GM21423 (cell line): ENCODE measurements around the gene CCNB1.
A peak's percentile ranks its signal among the peaks of the same experiment; 100 is the strongest.
"Not testable (repeated sequence)": the region's sequence is repeated elsewhere in the genome, so short reads cannot be mapped to it uniquely, and the experiment has no call there.

Experiments
- ATAC-seq: cut with Tn5 transposase; IDR thresholded peaks from one replicate; pipeline ENCODE4 v1.9.1; 2021; ENCODE audit warnings: mild to moderate bottlenecking, moderate library complexity; ENCODE audit not compliant: unreplicated experiment

CCNB1 gene

DNA sequence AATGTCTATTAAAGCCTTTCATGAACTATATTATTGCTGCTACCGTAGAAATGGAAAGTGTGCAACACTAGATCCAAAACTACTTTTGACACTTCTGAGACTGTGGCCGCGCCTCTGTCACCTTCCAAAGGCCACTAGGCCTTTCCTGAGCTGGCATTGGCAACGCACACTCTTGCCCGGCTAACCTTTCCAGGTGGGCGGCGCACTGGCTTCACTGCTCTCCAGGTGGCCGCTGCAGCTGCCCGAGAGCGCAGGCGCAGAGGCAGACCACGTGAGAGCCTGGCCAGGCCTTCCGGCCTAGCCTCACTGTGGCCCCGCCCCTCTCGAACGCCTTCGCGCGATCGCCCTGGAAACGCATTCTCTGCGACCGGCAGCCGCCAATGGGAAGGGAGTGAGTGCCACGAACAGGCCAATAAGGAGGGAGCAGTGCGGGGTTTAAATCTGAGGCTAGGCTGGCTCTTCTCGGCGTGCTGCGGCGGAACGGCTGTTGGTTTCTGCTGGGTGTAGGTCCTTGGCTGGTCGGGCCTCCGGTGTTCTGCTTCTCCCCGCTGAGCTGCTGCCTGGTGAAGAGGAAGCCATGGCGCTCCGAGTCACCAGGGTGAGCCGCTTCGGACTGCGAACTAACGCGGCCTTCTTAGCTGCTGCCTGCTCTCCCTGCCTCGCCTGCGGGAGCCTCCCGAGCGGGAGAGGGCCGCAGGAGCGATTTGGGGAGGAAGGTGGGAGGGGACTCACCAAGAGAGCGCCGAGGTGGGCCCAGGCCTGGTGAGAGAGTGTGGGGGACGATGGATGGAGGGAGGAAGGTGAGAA is at the start of gene CCNB1:
Gene CCNB1 (plus strand): TSS at position 465 of the 807 bp plus-strand sequence. CDS start 113 bp downstream, at position 578.
- ATAC-seq = peak; percentile 98

DNA sequence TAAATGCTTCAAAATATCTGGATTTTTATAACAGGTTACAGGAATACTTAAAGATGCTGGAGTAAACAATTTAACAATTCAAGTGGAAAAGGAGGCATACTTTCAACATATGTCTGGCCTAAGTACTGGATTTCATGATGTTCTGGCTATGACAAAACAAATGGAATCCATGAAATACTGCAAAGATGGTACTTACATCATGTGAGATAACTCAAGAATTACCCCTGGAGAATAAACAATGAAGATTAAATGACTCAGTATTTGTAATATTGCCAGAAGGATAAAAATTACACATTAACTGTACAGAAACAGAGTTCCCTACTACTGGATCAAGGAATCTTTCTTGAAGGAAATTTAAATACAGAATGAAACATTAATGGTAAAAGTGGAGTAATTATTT is 37.5 kb upstream of the CCNB1 start:
- no peak for ATAC-seq

GRCh38 chr5:69130241-69130640 is 36.7 kb upstream of the CCNB1 start:
- ATAC-seq = no peak

DNA sequence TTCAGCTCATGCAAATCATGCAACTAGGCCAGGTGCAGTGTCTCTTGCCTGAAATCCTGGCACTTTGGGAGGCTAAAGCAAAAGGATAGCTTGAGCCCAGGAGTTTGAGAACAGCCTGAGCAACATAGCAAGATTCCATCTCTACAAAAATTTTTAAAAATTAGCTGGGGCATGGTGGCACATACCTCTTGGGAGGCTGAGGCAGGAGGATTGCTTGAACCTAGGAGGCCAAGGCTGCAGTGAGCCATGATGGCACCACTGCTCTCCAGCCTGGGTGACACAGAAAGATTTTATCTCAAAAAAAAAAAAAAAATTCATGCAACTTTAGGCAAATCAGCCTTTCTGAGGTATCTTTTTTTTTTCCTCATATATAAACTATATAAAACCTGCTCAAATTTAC is 35.6 kb upstream of the CCNB1 start:
- ATAC-seq = no peak

- no peak for ATAC-seq
These were observed 32.8 kb upstream of the CCNB1 start for GRCh38 chr5:69134126-69134525.

GRCh38 chr5:69136293-69136692 is 30.7 kb upstream of the CCNB1 start:
- peak; percentile 77 for ATAC-seq

DNA sequence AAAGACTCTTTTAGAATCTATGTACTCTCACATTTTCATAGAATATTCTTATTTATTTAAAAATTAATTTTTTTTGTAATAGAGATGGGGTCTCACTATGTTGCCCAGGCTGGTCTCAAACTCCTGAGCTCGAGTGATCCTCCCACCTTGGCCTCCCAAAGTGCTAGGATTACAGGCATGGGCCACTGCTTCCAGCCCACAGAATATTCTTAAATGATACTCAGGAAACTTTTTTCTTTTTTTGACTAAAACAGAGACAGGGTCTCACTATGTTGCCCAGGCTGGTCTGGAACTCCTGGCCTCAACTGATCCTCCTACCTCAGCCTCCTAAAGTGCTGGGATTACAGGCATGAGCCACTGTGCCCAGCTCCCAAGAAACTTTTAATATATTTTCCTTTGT is 29.7 kb upstream of the CCNB1 start:
- not testable (repeated sequence) for ATAC-seq

- no peak for ATAC-seq
These were observed 29.1 kb upstream of the CCNB1 start for GRCh38 chr5:69137807-69138206.

GRCh38 chr5:69138766-69139165 is 28.2 kb upstream of the CCNB1 start:
- no peak for ATAC-seq

- ATAC-seq = not testable (repeated sequence)
These were observed 26.7 kb upstream of the CCNB1 start for GRCh38 chr5:69140239-69140638.

GRCh38 chr5:69140827-69141226 is 26.1 kb upstream of the CCNB1 start:
- no peak for ATAC-seq

DNA sequence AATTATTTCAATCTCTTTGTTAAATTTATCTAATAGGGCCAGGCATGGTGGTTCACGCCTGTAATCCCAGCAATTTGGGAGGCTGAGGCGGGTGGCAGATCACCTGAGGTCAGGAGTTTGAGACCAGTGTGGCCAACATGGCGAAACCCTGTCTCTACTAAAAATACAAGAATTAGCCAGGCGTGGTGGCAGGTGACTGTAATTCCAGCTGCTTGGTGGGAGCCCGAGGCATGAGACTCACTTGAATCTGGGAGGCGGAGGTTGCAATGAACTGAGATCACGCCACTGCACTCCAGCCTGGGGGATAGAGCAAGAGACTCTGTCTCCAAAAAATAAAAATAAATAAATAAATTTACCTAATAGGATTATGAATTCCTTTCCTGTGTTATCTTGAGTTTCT is 18.4 kb upstream of the CCNB1 start:
- ATAC-seq = not testable (repeated sequence)

DNA sequence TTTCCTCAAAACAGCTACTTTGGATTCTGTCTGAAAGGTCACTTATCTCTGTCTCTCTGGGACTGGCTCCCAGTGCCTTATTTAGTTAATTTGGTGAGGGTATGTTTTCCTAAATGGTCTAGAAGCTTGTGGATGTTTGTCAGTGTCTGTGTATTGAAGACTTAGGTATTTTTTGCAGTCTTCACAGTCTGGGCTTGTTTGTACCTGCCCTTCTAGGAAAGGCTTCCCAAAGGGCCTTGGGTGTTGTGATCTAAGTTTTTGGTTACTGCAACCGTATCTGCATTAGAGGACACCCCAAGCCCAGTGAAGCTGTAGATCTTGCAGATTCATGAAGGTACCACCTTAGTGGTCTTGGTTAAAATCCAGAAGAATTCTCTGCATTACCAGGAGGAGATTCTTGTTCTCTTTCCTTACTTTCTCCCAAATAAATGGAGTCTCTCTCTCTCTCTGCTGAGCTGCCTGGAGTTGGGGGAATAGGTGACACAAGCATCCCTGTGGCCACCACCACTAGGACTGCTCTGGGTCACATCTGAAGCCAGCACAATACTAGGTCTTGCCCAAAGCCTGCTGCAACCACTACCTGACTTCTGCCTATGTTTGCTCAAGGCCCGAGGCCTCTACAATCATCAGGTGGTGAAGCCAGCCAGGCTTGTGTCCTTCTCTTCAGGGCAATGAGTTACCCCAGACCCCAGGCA is 17.8 kb upstream of the CCNB1 start:
- no peak for ATAC-seq

DNA sequence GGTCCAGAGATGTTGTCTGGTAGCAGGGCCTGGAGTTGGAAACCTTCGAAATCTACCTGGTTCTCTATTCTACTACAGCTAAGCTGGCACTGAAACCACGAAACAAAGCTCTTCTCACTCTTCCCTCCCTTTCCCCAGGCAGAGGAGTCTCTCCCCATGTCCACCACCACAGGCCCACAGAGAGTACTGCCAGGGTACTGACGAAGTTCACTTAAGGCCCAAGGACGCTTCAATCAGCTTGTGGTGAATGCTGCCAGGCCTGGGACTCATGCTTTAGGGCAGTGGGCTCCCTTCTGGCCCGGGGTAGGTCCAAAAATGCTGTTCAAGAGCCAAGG is 17.3 kb upstream of the CCNB1 start:
- ATAC-seq = no peak

GRCh38 chr5:69152731-69153130 is 14.2 kb upstream of the CCNB1 start:
- ATAC-seq = no peak

DNA sequence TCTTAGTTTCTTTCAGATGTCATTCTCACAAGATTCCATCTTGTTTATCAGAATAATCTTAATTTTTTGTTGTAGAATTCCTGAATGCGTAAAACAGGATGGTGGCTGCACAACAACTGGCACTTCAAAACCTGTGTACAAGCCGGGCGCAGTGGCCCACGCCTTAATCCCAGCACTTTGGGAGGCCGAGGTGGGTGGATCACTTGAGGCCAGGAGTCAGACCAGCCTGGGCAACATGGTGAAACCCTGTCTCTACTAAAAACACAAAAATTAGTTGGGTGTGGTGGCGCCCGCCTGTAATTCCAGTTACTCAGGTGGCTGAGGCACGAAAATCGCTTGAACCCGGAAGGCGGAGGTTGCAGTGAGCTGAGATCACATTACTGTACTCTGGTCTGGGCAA is 10.5 kb upstream of the CCNB1 start:
- no peak for ATAC-seq

- no peak for ATAC-seq
These were observed 8.9 kb upstream of the CCNB1 start for GRCh38 chr5:69158039-69158438.

GRCh38 chr5:69160651-69161050 is 6.3 kb upstream of the CCNB1 start:
- no peak for ATAC-seq

GRCh38 chr5:69167493-69167855 is 524 bp downstream of the CCNB1 start:
- no peak for ATAC-seq

GRCh38 chr5:69167929-69168328 is 979 bp downstream of the CCNB1 start:
- ATAC-seq = no peak

DNA sequence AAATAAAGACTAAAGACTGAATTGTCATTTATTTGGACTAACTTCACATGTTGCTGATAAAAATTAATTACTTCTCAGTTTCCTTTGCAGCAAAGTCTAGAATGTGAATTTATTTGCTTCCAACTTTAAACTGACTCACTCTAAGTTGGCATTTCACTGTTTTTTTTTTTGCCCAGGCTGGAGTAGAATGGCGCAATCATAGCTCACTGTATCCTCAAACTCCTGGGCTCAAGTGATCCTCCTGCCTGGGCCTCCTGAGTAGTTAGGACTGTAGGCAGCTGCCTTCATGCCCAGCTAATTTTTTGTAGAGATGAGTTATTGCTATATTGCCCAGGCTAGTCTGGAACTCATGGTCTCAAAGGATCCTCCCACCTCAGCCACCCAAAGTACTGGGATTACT is 3.5 kb downstream of the CCNB1 start:
- no peak for ATAC-seq

DNA sequence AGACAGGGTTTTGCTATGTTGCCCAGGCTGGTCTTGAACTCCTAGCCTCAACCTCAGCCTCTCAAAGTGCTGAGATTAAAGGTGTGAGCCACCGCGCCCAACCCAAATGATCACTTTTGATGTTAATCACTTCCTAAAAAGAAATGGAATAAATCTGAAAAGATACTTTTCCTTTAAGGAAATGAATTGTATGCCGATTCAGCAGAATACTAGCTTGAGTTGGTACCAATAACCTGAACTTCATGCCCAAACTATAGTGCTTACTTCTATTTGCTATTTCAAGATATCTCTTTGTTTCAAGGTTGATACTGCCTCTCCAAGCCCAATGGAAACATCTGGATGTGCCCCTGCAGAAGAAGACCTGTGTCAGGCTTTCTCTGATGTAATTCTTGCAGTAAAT is 4.0 kb downstream of the CCNB1 start:
- no peak for ATAC-seq
